ENCODE data around the gene GPATCH1. TPM values are rescaled to one million over a fixed set of nuclear protein-coding genes. Genes with fewer than 3 reads are reported as not detected.

Gene GPATCH1
- total and polyA plus RNA-seq, 2 of the 13 experiments (the other 11 are each of a cell fraction or from before 2014, with no cell fraction given): 6.8 to 6.9 TPM

- TF ChIP-seq ZNF589 (CRISPR knock-in tag; conservative IDR thresholded peaks at IDR 0.05) (no peak), PAF1 (CRISPR knock-in tag; IDR thresholded peaks at IDR 0.05) (no peak), HINFP (CRISPR knock-in tag; IDR thresholded peaks at IDR 0.05; ENCODE audit: low read depth) (0 out of 2 replicates have a peak, but pooled peaks have one; percentile 32), ZBTB8A (CRISPR knock-in tag; IDR thresholded peaks at IDR 0.05; ENCODE audit: borderline replicate concordance, low read depth) (peak; percentile 81; the same call in 1 of the 2 replicates), CREM (IDR thresholded peaks at IDR 0.05) (peak; percentile 89), CREM (CRISPR knock-in tag; IDR thresholded peaks at IDR 0.05) (no peak), SMARCE1 (IDR thresholded peaks at IDR 0.05; ENCODE audit: borderline replicate concordance) (no peak), GFI1 (CRISPR knock-in tag; IDR thresholded peaks at IDR 0.05; ENCODE audit: borderline replicate concordance) (peak; percentile 92), ZKSCAN1 (IDR thresholded peaks at IDR 0.05; ENCODE audit: low read length) (no peak), ZNF180 (CRISPR knock-in tag; IDR thresholded peaks at IDR 0.05; ENCODE audit: borderline replicate concordance, low read depth) (no peak), YY1 (IDR thresholded peaks at IDR 0.05; ENCODE audit: insufficient read depth, insufficient replicate concordance, low read depth, low read length) (peak; percentile 32), NBN (conservative IDR thresholded peaks at IDR 0.05) (no peak), CCAR2 (optimal IDR thresholded peaks at IDR 0.05; ENCODE audit: low read depth, low read length) (no peak), RBAK (CRISPR knock-in tag; IDR thresholded peaks at IDR 0.05) (no peak), GABPA (IDR thresholded peaks at IDR 0.05; ENCODE audit: low read depth, low read length) (no peak), GABPA (CRISPR knock-in tag; IDR thresholded peaks at IDR 0.05; ENCODE audit: low read depth) (peak; percentile 34; the same call in 1 of the 2 replicates), ZNF530 (CRISPR knock-in tag; IDR thresholded peaks at IDR 0.05; ENCODE audit: low read depth) (no peak), MAF1 (CRISPR knock-in tag; IDR thresholded peaks at IDR 0.05; ENCODE audit: borderline replicate concordance) (no peak), THYN1 (CRISPR knock-in tag; IDR thresholded peaks at IDR 0.05; ENCODE audit: borderline replicate concordance, low read depth) (no peak), MAFF (IDR thresholded peaks at IDR 0.05; ENCODE audit: low read depth, low read length) (no peak)
- TF ChIP-seq, protein P1, sequence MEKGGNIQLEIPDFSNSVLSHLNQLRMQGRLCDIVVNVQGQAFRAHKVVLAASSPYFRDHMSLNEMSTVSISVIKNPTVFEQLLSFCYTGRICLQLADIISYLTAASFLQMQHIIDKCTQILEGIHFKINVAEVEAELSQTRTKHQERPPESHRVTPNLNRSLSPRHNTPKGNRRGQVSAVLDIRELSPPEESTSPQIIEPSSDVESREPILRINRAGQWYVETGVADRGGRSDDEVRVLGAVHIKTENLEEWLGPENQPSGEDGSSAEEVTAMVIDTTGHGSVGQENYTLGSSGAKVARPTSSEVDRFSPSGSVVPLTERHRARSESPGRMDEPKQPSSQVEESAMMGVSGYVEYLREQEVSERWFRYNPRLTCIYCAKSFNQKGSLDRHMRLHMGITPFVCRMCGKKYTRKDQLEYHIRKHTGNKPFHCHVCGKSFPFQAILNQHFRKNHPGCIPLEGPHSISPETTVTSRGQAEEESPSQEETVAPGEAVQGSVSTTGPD (CRISPR knock-in tag; IDR thresholded peaks at IDR 0.05): peak; percentile 63; the same call in 1 of the 2 replicates
- TF ChIP-seq, protein P2, sequence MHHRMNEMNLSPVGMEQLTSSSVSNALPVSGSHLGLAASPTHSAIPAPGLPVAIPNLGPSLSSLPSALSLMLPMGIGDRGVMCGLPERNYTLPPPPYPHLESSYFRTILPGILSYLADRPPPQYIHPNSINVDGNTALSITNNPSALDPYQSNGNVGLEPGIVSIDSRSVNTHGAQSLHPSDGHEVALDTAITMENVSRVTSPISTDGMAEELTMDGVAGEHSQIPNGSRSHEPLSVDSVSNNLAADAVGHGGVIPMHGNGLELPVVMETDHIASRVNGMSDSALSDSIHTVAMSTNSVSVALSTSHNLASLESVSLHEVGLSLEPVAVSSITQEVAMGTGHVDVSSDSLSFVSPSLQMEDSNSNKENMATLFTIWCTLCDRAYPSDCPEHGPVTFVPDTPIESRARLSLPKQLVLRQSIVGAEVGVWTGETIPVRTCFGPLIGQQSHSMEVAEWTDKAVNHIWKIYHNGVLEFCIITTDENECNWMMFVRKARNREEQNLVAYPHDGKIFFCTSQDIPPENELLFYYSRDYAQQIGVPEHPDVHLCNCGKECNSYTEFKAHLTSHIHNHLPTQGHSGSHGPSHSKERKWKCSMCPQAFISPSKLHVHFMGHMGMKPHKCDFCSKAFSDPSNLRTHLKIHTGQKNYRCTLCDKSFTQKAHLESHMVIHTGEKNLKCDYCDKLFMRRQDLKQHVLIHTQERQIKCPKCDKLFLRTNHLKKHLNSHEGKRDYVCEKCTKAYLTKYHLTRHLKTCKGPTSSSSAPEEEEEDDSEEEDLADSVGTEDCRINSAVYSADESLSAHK (CRISPR knock-in tag; IDR thresholded peaks at IDR 0.05; ENCODE audit: borderline replicate concordance): no peak
- TF ChIP-seq, protein P3, sequence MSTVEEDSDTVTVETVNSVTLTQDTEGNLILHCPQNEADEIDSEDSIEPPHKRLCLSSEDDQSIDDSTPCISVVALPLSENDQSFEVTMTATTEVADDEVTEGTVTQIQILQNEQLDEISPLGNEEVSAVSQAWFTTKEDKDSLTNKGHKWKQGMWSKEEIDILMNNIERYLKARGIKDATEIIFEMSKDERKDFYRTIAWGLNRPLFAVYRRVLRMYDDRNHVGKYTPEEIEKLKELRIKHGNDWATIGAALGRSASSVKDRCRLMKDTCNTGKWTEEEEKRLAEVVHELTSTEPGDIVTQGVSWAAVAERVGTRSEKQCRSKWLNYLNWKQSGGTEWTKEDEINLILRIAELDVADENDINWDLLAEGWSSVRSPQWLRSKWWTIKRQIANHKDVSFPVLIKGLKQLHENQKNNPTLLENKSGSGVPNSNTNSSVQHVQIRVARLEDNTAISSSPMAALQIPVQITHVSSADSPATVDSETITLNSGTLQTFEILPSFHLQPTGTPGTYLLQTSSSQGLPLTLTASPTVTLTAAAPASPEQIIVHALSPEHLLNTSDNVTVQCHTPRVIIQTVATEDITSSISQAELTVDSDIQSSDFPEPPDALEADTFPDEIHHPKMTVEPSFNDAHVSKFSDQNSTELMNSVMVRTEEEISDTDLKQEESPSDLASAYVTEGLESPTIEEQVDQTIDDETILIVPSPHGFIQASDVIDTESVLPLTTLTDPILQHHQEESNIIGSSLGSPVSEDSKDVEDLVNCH (CRISPR knock-in tag; IDR thresholded peaks at IDR 0.05): 0 out of 2 replicates have a peak, but pooled peaks have one; percentile 30
These were observed 39.8 kb upstream of the GPATCH1 start (continued) for GRCh38 chr19:33040994-33041827.
